Mucosa of rectum (tissue), 2 donors: ENCODE measurements around the gene TBCD.

Experiments used
- H3K27ac ChIP-seq, 2 donors: one replicate each; pipeline ENCODE4 v1.7.0; 2013; ENCODE audit warnings: inconsistent platforms in 2 of 2, low read depth in 2 of 2, low read length in 2 of 2
- H3K27me3 ChIP-seq, 2 donors: one replicate each; pipeline ENCODE4 v1.7.0; 2013; ENCODE audit warnings: low read length in 2 of 2; ENCODE audit not compliant: control insufficient read depth in 2 of 2, insufficient read depth in 2 of 2
- H3K36me3 ChIP-seq, 2 donors: one replicate each; pipeline ENCODE4 v1.7.0; 2013; ENCODE audit warnings: low read length in 2 of 2; ENCODE audit not compliant: control insufficient read depth in 2 of 2, insufficient read depth in 2 of 2
- H3K4me1 ChIP-seq, 2 donors: one replicate each; pipeline ENCODE4 v1.7.0; 2013; ENCODE audit warnings: low read length in 2 of 2, mild to moderate bottlenecking in 1 of 2; ENCODE audit not compliant: control insufficient read depth in 2 of 2, insufficient read depth in 2 of 2
- H3K4me3 ChIP-seq, 2 donors: one replicate each; pipeline ENCODE4 v1.7.0; 2013; ENCODE audit warnings: low read length in 2 of 2
- H3K9ac ChIP-seq, 2 donors: one replicate each; pipeline ENCODE4 v1.7.0; 2013; ENCODE audit warnings: low read length in 2 of 2, low read depth in 1 of 2, mild to moderate bottlenecking in 1 of 2
- H3K9me3 ChIP-seq, 2 donors: one replicate each; pipeline ENCODE4 v1.7.0; 2013; ENCODE audit warnings: low read length in 2 of 2; ENCODE audit not compliant: control insufficient read depth in 2 of 2
- donor health status: healthy.
- donor health status: Normal muscosa, but diverticular disease.

The TBCD gene

DNA sequence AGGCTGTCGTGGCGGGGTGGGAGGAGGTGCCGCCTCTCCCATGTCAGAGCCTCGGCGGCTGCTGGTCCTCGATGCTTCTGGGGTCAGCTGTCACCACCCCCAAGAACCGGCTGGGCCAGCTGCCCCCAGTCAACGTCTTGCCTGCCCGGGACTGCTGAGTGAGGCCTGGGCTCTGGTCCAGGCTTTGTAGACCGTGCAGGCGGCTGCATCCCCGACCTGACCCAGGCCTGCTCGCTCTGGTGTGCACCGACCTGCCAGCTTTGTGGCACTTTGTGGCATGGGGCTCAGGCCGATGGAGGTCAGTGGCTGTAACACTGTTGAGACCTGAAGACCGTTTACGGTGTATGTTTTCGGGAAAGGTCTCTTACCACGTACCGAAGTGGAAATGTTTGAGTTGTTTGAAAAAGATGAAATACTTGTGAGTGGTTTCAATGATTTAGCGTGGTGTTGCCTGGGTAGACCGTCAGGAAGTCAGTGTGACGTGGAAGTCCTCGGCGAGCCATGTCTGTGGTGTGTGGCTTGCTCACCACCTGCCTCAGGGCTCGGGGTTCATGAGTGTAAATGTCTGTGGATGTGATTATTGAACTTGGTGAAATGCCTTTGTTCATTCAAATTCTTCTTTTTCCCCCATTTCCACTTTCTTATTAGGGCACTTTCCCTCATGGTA is 141.2 kb downstream of the TBCD start:
- no peaks in the 10 kb centered on the region for H3K9me3 ChIP-seq
- peaks cover 0 to 2% of the 10 kb centered on the region in 2 donors for H3K36me3 ChIP-seq
- H3K4me3 ChIP-seq: peak overlapping the region in 1 of 2 donors; percentile 52
- H3K27ac ChIP-seq: peak overlapping the region; percentile 25 to 65
- H3K27me3 ChIP-seq: no peaks in the 10 kb centered on the region
- H3K4me1 ChIP-seq: peaks cover 27 to 33% of the 10 kb centered on the region in 2 donors
- no peak overlapping the region for H3K9ac ChIP-seq

DNA sequence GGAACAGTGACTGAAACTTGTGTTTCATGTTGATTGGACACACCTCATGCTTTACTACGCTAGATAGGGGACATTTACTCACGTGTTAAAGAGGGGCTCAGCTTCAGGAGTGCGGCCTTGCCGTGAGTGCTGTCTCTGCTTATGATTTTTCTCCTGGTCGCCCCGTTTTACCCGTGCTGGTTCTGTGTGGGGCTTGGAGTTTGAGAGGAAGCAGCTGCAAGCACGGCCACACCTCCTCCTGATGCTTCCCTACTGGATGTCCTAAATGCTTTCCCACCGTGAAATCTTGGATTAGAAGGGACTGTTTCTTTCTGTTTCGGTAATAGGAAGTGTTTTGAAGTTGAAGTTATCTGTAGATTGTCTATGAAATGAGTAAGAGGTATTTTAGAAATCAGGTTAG is 141.9 kb downstream of the TBCD start:
- H3K36me3 ChIP-seq: peaks cover 0 to 3% of the 10 kb centered on the region in 2 donors
- H3K4me3 ChIP-seq: peak overlapping the region in 1 of 2 donors; percentile 52

DNA sequence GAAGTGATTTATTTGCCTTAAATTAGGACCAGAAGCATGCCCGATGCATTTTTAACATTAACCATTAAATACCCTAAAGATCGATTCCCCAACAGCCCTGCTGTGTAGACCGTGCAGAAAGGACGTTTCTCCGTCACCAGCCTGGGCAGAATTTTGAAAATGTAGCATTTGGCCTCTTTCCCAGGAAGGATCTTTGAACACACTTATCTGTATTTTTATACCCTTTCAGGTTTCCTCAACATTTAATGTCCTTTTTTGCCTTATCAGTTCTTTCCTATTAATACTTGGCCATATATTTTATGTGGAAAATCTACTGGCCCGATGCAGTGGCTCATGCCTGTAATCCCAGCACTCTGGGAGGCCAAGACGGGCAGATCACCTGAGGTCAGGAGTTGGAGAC is 142.5 kb downstream of the TBCD start:
- H3K27me3 ChIP-seq: no peaks in the 10 kb centered on the region
- peaks cover 17 to 23% of the 10 kb centered on the region in 2 donors for H3K4me1 ChIP-seq
- H3K9me3 ChIP-seq: no peaks in the 10 kb centered on the region
- peak overlapping the region in 1 of 2 donors; percentile 58 for H3K27ac ChIP-seq
- H3K4me3 ChIP-seq: peak overlapping the region in 1 of 2 donors; percentile 9
- peaks cover 0 to 8% of the 10 kb centered on the region in 2 donors for H3K36me3 ChIP-seq
- H3K9ac ChIP-seq: no peak overlapping the region

More for the DNA sequence above, 141.9 kb downstream of the TBCD start:
- Histone ChIP-seq H3K4me1 (peaks cover 23 to 29% of the 10 kb centered on the region in 2 donors), H3K27ac (peak overlapping the region; percentile 56 to 58), H3K27me3 (no peaks in the 10 kb centered on the region), H3K9ac (peak overlapping the region; percentile 34 to 41), H3K9me3 (no peaks in the 10 kb centered on the region)

DNA sequence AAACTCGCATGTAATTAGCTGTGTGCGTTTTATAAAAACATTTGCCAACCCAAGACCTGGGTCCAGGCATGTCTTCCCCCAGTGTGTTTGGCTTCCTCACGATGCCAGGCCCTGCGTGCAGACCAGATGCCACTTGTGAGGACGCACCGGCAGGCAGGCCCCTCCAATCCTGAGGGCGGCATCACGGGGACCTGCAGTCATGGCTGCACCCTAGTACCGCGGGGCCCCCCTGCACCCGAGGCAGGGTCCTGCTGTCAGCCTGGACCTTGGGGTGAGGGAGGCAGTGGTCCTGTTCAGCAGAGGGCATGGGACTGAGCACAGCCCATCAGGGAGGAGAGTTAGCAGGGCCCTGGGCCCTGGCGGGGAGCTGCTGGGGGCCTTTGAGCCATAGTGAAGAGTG is 143.2 kb downstream of the TBCD start:
- Histone ChIP-seq H3K27ac (no peak overlapping the region), H3K4me3 (no peak overlapping the region), H3K36me3 (peaks cover 0 to 6% of the 10 kb centered on the region in 2 donors), H3K9ac (no peak overlapping the region), H3K4me1 (peaks cover 11 to 16% of the 10 kb centered on the region in 2 donors), H3K9me3 (no peaks in the 10 kb centered on the region), H3K27me3 (no peaks in the 10 kb centered on the region)

DNA sequence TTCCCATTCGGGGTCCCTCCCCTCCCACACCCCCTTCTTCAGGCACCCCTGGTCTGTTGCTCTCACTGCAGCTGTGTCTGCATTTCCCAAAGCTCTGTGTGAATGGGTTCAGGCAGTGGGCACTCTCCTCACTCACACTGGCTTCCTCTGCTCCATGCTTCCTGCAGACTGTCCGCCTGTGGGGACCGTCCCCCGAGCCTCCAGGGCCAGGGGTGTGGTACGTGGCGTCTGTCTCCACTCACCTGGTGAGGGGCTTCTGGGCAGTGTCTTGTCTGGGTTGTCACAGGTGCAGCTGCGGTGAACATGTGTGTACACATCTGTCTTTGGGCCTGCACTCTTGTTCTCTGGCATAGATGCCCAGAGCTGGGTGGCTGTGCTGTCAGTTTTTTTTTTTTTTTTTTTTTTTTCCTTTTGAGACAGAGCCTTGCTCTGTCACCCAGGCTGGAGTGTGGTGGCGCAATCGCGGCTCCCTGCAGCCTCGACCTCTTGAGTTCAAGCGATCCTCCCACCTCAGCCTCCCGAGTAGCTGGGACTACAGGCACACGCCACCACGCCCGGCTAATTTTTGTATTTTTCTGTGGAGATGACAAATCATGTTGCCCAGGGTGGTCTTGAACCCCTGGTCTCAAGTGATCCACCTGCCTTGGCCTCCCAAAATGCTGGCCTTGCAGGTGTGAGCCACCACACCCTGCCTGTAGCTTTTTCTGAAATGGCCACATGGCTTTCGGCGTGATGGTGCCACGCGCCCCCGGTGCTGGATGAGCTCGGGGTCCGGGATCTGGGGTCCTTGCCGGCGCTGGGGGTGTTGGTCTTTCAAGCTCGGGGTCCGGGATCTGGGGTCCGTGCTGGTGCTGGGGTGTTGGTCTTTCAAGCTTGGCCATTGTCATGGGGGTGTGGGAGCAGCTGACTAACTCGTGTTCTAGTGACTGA is 144.5 kb downstream of the TBCD start:
- peaks cover 7 to 12% of the 10 kb centered on the region in 2 donors for H3K4me1 ChIP-seq
- H3K36me3 ChIP-seq: peaks cover 0 to 14% of the 10 kb centered on the region in 2 donors
- H3K9ac ChIP-seq: no peak overlapping the region
- H3K27ac ChIP-seq: no peak overlapping the region
- H3K4me3 ChIP-seq: no peak overlapping the region
- no peaks in the 10 kb centered on the region for H3K27me3 ChIP-seq
- no peaks in the 10 kb centered on the region for H3K9me3 ChIP-seq

DNA sequence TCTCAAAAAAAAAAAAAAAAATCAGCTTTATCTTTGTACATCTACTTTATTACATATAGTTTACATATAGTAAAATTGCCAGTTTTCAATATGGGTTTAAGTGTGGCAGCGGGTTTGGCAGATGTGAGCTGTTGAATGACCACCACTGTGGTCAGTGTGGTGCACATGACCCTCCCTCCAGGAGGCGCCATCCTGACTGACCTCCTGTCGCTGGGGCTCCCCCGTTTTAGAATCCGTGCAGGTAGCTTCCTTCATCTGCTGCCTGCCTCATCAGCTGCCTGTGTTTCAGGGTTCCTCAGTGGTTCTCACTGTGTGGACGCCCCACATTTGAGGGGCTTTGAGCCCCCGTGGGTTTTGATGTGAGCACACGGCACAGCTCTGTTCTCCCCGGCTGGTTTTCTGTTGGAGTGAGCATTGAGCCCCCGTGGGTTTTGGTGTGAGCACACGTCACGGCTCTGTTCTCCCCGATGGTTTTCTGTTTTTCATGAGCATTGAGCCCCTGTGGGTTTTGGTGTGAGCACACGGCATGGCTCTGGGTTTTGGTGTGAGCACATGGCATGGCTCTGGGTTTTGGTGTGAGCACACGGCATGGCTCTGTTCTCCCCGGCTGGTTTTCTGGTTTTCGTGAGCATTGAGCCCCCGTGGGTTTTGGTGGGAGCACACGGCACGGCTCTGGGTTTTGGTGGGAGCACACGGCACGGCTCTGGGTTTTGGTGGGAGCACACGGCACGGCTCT is 145.8 kb downstream of the TBCD start:
- H3K4me3 ChIP-seq: no peak overlapping the region
- H3K36me3 ChIP-seq: peaks cover 0 to 14% of the 10 kb centered on the region in 2 donors
- H3K9me3 ChIP-seq: no peaks in the 10 kb centered on the region
- no peak overlapping the region for H3K27ac ChIP-seq
- H3K9ac ChIP-seq: no peak overlapping the region
- H3K4me1 ChIP-seq: peaks cover 7 to 12% of the 10 kb centered on the region in 2 donors
- H3K27me3 ChIP-seq: no peaks in the 10 kb centered on the region

DNA sequence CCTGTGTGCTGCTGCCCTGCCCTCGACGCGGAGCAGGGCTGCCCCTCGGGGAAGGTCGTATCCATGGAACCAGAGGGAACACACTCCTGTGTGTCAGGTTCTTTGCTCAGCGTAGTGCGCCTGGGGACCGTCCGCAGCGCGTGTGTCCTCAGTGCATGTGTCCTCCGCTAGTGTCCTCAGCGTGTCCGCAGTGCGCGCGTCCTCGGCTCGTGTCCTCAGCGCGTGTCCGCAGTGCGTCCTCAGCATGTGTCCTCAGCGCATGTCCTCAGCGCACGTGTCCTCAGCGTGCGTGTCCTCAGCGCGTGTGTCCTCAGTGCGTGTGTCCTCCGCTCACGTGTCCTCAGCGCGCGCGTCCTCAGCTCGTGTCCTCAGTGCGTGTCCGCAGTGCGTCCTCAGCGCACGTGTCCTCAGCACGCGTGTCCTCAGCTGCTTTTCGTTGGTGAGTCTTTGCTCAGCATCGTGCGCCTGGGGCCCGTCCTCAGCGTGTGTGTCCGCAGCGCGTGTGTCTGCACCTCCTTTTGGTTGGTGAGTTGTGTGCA is 147.2 kb downstream of the TBCD start:
- Histone ChIP-seq H3K9ac (no peak overlapping the region), H3K27me3 (no peaks in the 10 kb centered on the region), H3K36me3 (peaks cover 3 to 16% of the 10 kb centered on the region in 2 donors), H3K4me1 (peaks cover 0 to 4% of the 10 kb centered on the region in 2 donors), H3K9me3 (no peaks in the 10 kb centered on the region), H3K27ac (no peak overlapping the region), H3K4me3 (no peak overlapping the region)

DNA sequence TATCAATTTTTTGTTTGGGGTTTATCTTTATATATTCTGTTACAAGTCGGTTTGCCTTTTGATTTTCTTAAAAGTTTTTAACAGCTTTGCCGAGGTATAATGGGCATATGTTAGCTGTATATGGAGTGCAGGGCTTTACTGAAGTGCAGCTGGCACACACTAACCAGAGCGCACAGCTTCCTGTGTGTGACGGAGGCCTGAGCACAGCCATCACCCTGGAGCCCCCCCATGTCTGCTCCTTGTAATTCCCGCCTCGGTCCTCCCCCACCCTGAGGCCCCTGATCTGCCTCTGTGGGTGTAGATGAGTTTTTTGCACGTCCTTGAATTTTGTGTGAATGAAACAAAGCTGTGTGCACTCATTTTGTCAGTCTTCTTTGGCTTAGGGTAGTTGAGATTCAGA is 148.1 kb downstream of the TBCD start:
- Histone ChIP-seq H3K9me3 (no peaks in the 10 kb centered on the region), H3K9ac (no peak overlapping the region), H3K27me3 (no peaks in the 10 kb centered on the region), H3K27ac (no peak overlapping the region), H3K36me3 (peaks cover 3 to 21% of the 10 kb centered on the region in 2 donors), H3K4me3 (no peak overlapping the region), H3K4me1 (no peaks in the 10 kb centered on the region)

DNA sequence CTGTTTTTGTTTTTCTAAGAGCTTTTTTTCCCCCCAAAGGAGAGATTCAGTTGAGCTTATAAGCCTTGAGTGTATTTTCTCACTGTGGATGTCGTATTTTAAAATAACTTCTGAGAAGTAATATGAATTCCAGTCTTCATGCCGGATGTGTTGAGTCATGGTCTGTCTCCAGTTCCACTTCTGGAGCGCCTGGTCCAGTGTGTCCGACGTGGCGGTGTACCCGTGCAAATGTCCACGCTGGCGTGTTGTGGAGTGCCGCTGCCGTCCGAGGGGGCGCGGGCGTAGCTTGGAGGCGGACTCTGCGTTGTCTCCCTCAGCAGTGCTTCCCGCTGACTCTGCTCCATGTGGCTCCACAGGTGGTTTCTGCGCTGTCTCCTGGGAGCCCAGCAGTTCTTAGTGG is 148.9 kb downstream of the TBCD start:
- Histone ChIP-seq H3K36me3 (peaks cover 4 to 21% of the 10 kb centered on the region in 2 donors), H3K9me3 (no peaks in the 10 kb centered on the region), H3K9ac (no peak overlapping the region), H3K4me1 (no peaks in the 10 kb centered on the region), H3K27me3 (no peaks in the 10 kb centered on the region), H3K4me3 (no peak overlapping the region), H3K27ac (no peak overlapping the region)
